ENCODE results near the gene MMP8.
A peak's percentile ranks its signal among the peaks of the same experiment; 100 is the strongest.

- no peak for TF ChIP-seq ZNF274 (IDR thresholded peaks at IDR 0.05; ENCODE audit: low read depth, low read length)
- TF ChIP-seq, protein P1, sequence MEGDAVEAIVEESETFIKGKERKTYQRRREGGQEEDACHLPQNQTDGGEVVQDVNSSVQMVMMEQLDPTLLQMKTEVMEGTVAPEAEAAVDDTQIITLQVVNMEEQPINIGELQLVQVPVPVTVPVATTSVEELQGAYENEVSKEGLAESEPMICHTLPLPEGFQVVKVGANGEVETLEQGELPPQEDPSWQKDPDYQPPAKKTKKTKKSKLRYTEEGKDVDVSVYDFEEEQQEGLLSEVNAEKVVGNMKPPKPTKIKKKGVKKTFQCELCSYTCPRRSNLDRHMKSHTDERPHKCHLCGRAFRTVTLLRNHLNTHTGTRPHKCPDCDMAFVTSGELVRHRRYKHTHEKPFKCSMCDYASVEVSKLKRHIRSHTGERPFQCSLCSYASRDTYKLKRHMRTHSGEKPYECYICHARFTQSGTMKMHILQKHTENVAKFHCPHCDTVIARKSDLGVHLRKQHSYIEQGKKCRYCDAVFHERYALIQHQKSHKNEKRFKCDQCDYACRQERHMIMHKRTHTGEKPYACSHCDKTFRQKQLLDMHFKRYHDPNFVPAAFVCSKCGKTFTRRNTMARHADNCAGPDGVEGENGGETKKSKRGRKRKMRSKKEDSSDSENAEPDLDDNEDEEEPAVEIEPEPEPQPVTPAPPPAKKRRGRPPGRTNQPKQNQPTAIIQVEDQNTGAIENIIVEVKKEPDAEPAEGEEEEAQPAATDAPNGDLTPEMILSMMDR (IDR thresholded peaks at IDR 0.05 in 2 of 3, conservative IDR thresholded peaks at IDR 0.05 in 1 of 3; ENCODE audit: borderline replicate concordance in 1 of 3, insufficient read depth in 1 of 3, low read depth in 2 of 3, low read length in 2 of 3): peak; percentile 82 to 92 (median 91)
- TF ChIP-seq, protein P2, sequence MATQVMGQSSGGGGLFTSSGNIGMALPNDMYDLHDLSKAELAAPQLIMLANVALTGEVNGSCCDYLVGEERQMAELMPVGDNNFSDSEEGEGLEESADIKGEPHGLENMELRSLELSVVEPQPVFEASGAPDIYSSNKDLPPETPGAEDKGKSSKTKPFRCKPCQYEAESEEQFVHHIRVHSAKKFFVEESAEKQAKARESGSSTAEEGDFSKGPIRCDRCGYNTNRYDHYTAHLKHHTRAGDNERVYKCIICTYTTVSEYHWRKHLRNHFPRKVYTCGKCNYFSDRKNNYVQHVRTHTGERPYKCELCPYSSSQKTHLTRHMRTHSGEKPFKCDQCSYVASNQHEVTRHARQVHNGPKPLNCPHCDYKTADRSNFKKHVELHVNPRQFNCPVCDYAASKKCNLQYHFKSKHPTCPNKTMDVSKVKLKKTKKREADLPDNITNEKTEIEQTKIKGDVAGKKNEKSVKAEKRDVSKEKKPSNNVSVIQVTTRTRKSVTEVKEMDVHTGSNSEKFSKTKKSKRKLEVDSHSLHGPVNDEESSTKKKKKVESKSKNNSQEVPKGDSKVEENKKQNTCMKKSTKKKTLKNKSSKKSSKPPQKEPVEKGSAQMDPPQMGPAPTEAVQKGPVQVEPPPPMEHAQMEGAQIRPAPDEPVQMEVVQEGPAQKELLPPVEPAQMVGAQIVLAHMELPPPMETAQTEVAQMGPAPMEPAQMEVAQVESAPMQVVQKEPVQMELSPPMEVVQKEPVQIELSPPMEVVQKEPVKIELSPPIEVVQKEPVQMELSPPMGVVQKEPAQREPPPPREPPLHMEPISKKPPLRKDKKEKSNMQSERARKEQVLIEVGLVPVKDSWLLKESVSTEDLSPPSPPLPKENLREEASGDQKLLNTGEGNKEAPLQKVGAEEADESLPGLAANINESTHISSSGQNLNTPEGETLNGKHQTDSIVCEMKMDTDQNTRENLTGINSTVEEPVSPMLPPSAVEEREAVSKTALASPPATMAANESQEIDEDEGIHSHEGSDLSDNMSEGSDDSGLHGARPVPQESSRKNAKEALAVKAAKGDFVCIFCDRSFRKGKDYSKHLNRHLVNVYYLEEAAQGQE (IDR thresholded peaks at IDR 0.05; ENCODE audit: low read depth): no peak
- TF ChIP-seq YY1 (IDR thresholded peaks at IDR 0.05; ENCODE audit: extremely low read depth, insufficient replicate concordance, low read depth, low read length): no peak
- TF ChIP-seq POLR2AphosphoS5 (IDR thresholded peaks at IDR 0.05; ENCODE audit: low read depth, low read length): no peak
- no peak for TF ChIP-seq JUND (IDR thresholded peaks at IDR 0.05)
- TF ChIP-seq CEBPB (IDR thresholded peaks at IDR 0.05; ENCODE audit: low read depth): no peak
- TF ChIP-seq POLR2A (IDR thresholded peaks at IDR 0.05; ENCODE audit: borderline replicate concordance, extremely low read depth, insufficient read depth, insufficient read length): no peak
- TF ChIP-seq EZH2phosphoT487 (IDR thresholded peaks at IDR 0.05; ENCODE audit: borderline replicate concordance): no peak
- peak; percentile 92 for TF ChIP-seq RAD21 (IDR thresholded peaks at IDR 0.05; ENCODE audit: low read depth)
- TF ChIP-seq MAX (IDR thresholded peaks at IDR 0.05): no peak
These were observed 58.3 kb downstream of the MMP8 start for GRCh38 chr11:102666331-102666957.

Measured in HCT116 (cell line).